ENCODE data around the gene KIF5A.

Gene KIF5A

DNA sequence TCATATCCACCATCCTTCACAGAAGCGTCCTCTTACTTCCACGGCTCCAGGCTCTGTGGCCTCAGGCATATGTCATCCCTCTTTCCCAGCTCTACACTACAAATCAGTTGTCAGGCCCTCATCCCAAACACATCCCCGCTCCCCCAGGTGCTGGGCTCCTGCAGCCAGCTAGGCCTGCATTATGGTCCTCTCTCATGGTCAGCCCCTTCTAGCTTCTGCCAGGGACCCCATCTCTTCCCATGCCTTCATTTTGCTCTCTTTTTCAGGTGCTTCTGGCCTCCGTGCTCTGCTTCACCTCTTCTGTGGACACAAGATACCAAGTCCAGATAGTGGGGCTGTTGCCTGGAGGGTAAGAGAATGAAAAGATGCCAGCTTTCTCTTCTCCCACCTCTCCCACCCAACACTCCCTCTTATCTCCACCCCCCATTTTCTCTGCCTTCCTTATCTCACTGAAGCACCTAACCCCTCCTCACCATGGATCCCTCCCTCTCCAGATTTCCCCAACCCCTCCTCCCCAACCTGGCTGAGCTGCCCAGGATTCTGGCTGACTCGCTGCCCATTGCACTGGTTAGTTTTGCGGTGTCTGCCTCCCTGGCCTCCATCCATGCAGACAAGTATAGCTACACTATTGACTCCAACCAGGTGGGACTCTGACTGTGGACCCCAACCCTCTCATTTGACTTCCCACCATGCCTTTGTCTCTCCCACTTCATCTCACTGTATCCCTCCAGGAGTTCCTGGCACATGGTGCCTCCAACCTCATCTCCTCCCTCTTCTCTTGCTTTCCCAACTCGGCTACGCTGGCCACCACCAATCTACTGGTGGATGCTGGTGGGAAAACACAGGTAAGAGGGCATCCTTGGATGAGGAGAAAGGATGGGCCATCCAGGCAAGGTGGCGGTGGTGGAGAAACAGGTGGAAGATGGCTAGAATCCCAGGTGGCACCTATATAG is 72.7 kb downstream of the KIF5A start:
- no peak for DNase-seq

GRCh38 chr12:57623385-57623784 is 73.5 kb downstream of the KIF5A start:
- no peak for DNase-seq

DNA sequence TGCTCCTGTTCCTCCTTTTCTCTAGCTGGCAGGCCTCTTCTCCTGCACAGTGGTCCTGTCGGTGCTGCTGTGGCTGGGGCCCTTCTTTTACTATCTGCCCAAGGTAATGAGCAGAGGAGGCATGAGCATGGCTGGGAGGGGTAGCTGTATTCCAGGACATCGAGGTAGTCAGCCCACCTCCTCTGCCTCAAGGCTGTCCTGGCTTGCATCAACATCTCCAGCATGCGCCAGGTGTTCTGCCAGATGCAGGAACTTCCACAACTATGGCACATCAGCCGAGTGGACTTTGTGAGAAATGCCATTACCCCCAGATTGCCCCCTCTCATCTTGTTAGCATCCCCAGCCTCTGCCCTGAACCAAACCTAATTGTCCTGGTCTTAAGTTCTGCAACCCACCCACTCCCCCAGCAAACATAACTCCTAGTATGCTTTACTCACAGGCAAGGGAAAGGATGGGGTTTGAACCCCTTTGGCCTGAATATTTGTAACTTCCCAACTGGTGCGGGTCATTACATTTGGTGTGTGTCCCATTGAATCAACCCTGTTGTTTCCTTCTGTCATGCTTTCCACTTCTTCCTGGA is 74.1 kb downstream of the KIF5A start:
- no peak for DNase-seq

DNA sequence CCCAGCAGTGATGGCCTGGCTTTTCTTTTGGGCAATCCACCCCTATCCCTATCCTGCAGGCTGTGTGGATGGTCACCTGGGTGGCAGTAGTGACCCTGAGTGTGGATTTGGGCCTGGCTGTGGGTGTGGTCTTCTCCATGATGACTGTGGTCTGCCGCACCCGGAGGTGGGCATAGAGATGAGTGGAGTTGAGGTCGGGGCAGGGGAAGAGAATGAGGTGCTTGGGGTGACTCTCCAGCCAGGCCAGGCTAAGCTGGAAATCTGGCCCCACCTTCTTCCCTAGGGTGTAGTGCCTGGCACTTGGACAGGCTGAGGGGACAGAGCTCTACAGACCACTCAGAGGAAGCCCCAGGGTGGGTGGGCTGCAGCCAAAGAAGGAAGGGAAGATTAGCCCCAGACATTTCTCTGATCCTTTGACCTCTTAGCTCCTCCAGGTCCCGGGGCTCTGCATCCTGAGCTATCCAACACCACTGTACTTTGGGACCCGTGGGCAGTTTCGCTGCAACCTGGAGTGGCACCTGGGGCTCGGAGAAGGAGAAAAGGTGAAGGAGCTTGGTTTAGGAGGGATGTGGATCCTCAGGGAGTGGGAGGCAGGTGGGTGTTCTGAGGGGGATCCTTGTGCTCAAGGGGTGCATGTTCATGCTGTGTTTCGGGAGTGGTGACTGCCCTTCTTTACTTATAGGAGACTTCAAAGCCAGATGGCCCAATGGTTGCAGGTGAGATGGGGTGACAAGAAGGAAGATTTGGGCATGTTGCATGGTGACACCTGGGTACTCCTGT is 74.8 kb downstream of the KIF5A start:
- no peak for DNase-seq

GRCh38 chr12:57625261-57626032 is 75.6 kb downstream of the KIF5A start:
- no peak for DNase-seq

DNA sequence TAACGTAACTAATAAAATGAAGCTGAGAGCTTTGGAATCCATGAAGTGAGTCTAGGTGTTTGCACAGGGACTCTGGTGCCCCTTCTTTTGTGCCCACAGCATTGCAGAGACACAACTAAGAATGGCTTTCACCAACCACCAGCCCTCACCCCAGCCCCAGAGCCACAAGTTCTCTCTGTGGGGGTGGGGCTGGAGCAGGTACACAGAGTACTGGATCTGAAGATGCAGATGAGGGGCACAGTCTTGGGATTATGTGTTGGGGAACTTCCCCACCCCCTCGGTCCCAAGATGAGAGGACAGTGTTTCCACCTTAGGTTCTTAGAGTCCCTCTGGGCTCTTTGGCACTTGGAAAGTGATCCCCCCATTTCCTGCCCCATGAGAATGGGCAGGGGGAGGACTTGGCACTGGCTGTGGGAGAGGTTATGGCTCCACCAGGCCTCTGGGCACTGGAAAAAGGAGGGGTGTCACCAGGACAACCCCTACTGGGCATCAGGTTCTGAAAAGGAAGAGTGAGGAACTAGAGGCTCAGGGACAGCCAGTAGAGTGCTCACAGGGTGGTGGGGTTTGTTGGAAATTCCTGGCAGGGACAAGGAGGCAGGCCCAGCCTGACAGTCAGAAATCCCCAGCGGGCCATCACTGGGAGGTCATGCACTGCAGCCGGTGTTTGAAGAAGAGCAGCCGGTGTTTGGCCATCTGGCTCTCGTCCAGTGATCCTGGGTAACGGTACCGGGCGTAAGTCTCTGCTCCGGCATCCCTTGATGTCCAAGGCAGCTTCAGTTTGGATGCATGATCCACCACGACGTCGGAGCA is 76.5 kb downstream of the KIF5A start:
- DNase-seq: no peak

GRCh38 chr12:57626921-57627445 is 77.1 kb downstream of the KIF5A start:
- no peak for DNase-seq

GRCh38 chr12:57627501-57628279 is 77.8 kb downstream of the KIF5A start:
- DNase-seq: no peak

DNA sequence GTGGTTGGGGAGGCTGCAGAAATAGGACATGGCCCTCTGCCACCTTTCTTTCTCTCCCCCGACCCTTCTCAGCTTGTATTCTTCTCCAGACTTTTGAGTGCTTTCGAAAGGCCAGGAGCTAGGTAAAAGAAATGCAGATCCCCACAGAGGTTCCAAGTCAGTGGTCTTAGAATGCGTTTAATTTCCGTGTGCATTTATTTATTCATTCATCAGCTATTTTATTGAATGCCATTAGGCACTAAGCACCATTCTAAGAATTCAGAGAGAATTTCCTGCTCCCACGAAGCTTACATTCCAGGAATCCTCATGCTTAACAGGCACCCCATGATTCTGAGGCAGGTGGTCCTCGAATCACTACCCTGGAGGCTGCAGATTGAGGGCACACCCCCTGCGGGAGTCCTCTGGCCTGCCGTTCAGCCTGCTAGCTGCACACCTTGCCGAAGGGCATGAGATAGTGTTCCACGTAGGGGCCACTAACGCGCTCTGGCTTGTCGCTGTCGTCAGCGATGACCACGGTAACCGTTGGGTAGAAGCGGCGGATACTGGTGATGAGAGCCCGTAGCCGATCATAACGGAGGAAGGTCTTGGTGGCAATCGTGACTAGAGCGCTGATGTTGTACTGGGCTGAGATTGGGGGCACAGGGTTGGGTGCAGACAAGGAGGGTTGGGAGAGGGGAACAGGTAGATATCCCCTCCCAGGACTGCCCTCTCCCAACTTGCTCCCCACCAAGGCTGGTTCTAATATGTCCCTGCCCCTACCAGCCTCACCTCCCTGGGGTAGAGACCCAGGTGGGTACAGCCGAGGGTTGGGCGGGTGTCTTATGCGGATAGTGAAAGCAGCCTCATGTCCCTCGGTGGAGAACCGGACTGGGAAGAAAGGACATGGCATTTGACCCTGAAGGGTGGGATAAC is 78.7 kb downstream of the KIF5A start:
- DNase-seq: no peak

DNA sequence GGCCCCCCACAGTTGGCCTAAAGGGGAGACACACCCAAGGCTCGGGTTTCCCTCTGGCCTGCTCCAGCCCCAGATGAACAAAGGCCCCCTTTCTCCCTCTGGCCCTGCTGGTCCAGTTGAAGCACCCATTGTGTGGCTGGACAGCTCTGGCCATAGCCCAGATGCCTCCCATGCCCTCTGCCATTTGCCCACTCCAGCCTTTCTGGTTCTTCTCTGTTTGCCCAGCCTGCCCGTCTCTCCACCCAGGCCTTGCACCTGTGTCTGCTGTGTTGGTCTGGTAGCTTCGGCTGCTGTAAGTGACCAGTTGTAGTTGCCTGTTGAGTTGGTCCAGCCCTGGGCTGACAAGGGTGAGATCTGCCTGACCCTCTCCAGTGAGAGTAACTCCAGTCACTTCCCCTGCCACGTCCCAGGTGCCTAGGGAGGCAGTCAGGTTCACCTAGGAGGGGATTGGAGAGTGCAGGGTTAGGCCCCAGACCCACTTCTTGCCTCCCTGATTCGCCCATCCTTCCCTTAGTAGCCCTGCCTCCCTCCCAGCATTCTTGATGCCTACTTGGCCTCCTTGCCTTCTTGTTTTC is 80.1 kb downstream of the KIF5A start:
- DNase-seq: no peak

GRCh38 chr12:57630891-57631433 is 81.1 kb downstream of the KIF5A start:
- DNase-seq: no peak

DNA sequence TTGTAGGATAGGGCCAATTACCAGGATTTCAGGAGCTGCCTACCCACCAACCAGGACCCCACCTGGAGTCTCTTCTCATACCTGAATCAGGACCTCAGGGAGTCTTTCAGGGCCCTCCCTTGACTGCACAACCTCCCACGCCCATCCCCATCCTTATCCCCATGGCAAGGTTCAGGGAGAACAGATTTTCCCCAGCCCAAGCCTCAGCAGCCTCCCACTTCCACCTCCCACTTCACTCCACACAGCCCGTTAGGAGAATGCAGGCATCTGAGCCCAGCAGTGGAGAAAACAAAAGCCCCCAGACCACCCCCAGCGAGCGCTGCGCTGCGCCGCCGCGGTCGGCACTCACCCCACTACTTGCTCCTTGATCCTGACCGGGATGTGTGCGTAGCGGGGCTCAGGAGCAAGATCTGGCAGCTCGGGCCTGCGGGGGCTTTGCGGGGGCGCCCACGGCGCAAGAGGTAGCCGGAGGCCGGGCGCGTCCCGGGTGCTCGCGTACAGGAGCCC is 81.8 kb downstream of the KIF5A start:
- DNase-seq: no peak

GRCh38 chr12:57632073-57632957 is 82.5 kb downstream of the KIF5A start:
- DNase-seq: peak; percentile 21

DNA sequence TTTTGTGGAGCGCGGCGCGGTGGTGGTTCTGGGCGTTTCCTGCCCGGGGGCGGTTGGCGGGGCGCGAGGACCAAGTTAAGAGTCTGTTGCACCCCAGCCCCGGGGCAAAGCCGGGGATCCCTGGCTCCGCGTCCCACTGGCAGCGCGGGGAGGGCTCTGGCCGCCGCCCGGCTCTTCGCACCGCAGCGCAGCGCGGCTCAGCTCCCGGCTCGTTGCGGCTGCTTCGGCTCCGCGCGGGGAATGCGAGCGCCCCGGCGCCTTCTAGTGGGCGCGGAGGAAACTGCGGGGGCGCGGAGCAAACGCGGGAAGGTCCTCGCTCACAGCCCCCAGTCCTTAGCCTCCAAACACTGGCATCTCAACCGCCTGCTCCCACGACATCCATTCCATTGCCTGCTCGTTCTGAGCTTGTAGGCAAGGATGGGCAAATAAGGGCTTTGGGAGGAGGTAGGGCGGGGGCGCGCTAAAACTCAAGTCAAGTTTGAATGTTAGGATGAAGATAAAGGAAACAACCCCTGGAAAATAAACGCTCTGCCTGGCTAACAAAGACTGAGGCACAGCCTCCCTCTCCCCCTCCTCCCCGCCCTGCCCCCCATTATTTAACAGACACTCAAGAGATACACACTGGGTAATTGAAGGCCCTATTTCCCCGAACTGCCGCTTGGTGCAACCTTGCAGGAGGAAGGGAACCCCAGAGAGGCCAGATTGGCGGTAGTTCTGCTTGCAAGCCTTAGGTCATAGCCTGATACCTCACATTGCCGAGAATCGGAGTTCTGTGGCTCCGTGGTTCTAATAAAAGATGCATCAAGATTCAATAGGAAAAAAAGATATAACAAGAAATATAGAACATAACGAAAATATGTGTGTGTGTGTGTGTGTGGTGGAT is 83.4 kb downstream of the KIF5A start, which contains the start of gene B4GALNT1:
Gene B4GALNT1, minus strand, starts transcription at position 244 of the 883 bp plus-strand sequence. CDS start 1,069 bp downstream, outside the sequence.
- DNase-seq: peak; percentile 62

Measured in NCI-H2227 treated with DMSO at 0.1 percent for 48 hours (cell line).